Natural killer cell (primary cell): ENCODE measurements around the gene PPP2R2D. TPM values are rescaled to one million over a fixed set of nuclear protein-coding genes. Genes with fewer than 3 reads are reported as not detected.

Experiments
- ATAC-seq, 3 donors: fragments of 150-1000 bp in 2 of 3; fragments of 200-7000 bp in 1 of 3; cut with Tn5 transposase; 1 replicate in 1 of 3; 2 replicates in 2 of 3; pipeline ENCODE4 v1.10.0; 2021; ENCODE audit warnings: mild to moderate bottlenecking in 2 of 3, moderate library complexity in 2 of 3
- DNase-seq, 2 donors: peaks; one replicate each; pipeline versions ENCODE4 v3.0.0 to v3.0.0-alpha.2; 2013 to 2021; ENCODE audit warnings: mixed read lengths in 1 of 2
- H3K27ac ChIP-seq: one replicate; pipeline ENCODE4 v1.5.1; 2013; ENCODE audit warnings: mild to moderate bottlenecking, low read length
- H3K27me3 ChIP-seq: one replicate; pipeline ENCODE4 v1.6.1; 2013; ENCODE audit warnings: low read length; ENCODE audit not compliant: control insufficient read depth, insufficient read depth
- H3K36me3 ChIP-seq: one replicate; pipeline ENCODE4 v1.6.1; 2013; ENCODE audit warnings: low read length; ENCODE audit not compliant: control insufficient read depth, insufficient read depth
- H3K4me1 ChIP-seq: one replicate; pipeline ENCODE4 v1.6.1; 2013; ENCODE audit warnings: low read length; ENCODE audit not compliant: control insufficient read depth, insufficient read depth
- H3K4me3 ChIP-seq: one replicate; pipeline ENCODE4 v1.5.1; 2013; ENCODE audit warnings: low read length
- H3K9me3 ChIP-seq: one replicate; pipeline ENCODE4 v1.6.1; 2013; ENCODE audit warnings: low read length; ENCODE audit not compliant: control insufficient read depth, insufficient read depth
- H3K27ac Mint-ChIP-seq, 2 donors: one replicate each; pipeline ENCODE4 v1.8.0; 2022; ENCODE audit warnings: mild to moderate bottlenecking in 2 of 2, mixed read lengths in 2 of 2, moderate library complexity in 1 of 2
- H3K27me3 Mint-ChIP-seq, 2 donors: one replicate each; pipeline ENCODE4 v1.8.0; 2022; ENCODE audit warnings: low read depth in 2 of 2, mixed read lengths in 2 of 2
- H3K36me3 Mint-ChIP-seq: one replicate; pipeline ENCODE4 v1.8.0; 2022; ENCODE audit warnings: mixed read lengths
- H3K4me1 Mint-ChIP-seq, 2 donors: one replicate each; pipeline ENCODE4 v1.8.0; 2022; ENCODE audit warnings: mixed read lengths in 2 of 2
- H3K4me3 Mint-ChIP-seq: one replicate; pipeline ENCODE4 v1.8.0; 2022; ENCODE audit warnings: mild to moderate bottlenecking, moderate library complexity, mixed read lengths
- H3K9me3 Mint-ChIP-seq, 2 donors: one replicate each; pipeline ENCODE4 v1.8.0; 2022; ENCODE audit warnings: mixed read lengths in 2 of 2
- CTCF ChIP-seq: fragments of 200-600 bp; IDR thresholded peaks from one replicate; pipeline ENCODE4 v1.8.0; 2022; ENCODE audit warnings: antibody characterized with exemption
- WGBS: methylation state at CpG from one replicate; pipeline ENCODE4 v1.1.7; 2013; ENCODE audit warnings: missing lambda C conversion rate; ENCODE audit not compliant: insufficient coverage; 5-methylcytosine and 5-hydroxymethylcytosine counted together
- intact Hi-C: fragments of 100-400 bp; cut with micrococcal nuclease; formaldehyde crosslinking; loops from one replicate; pipeline ENCODE4 v1.14.2; 2022
- total RNA-seq, 4 donors: library from RNA; stranded (reverse); fragments of 120-200 nt in 1 of 4; gene quantifications; one replicate each; pipeline versions ENCODE4 v1.2.3 to v1.2.4, GENCODE V29; 2013 to 2022

Gene PPP2R2D
- total RNA-seq, 3 donors from 2014 or later (not counting 1 experiment from before 2014, with no cell fraction given), result 28.6 to 39.8 (median 35.8) TPM

GRCh38 chr10:131909014-131909808 lies 8.4 kb downstream of the PPP2R2D start:
- intact Hi-C loops, result no loop called here
- Histone ChIP-seq H3K4me3 (no peak overlapping the region), H3K27me3 (no peaks in the 10 kb centered on the region), H3K27ac (no peak overlapping the region), H3K4me1 (peaks cover 21% of the 10 kb centered on the region), H3K9me3 (no peaks in the 10 kb centered on the region), H3K36me3 (peaks cover 13% of the 10 kb centered on the region)
- Mint-ChIP-seq H3K27me3 (no peaks in the 10 kb centered on the region), H3K9me3 (no peaks in the 10 kb centered on the region), H3K4me3 (no peak overlapping the region), H3K36me3 (no peaks in the 10 kb centered on the region), H3K4me1 (peaks cover 51 to 59% of the 10 kb centered on the region in 2 donors), H3K27ac (peak overlapping the region in 1 of 2 donors; percentile 61)
- DNase-seq (no peak), ATAC-seq (no peak)
- no peak for TF ChIP-seq CTCF
- WGBS, result 74% methylated on average over 7 of the region's 8 CpGs

GRCh38 chr10:131909929-131910328 lies 9.1 kb downstream of the PPP2R2D start:
- no peak overlapping the region for H3K27ac ChIP-seq
- Mint-ChIP-seq H3K4me1 (peaks cover 49 to 57% of the 10 kb centered on the region in 2 donors), H3K27ac (no peak overlapping the region), H3K9me3 (no peaks in the 10 kb centered on the region), H3K36me3 (no peaks in the 10 kb centered on the region), H3K4me3 (no peak overlapping the region), H3K27me3 (no peaks in the 10 kb centered on the region)
- intact Hi-C loops, result no loop called here
- H3K9me3 ChIP-seq, result no peaks in the 10 kb centered on the region
- no peak for TF ChIP-seq CTCF
- DNase-seq, result no peak
- H3K36me3 ChIP-seq, result peaks cover 13% of the 10 kb centered on the region
- WGBS, result 95% methylated on average over 10 of the region's 11 CpGs
- no peak for ATAC-seq
- no peak overlapping the region for H3K4me3 ChIP-seq
- H3K27me3 ChIP-seq, result no peaks in the 10 kb centered on the region
- peaks cover 14% of the 10 kb centered on the region for H3K4me1 ChIP-seq

GRCh38 chr10:131910663-131911314 lies 10.0 kb downstream of the PPP2R2D start:
- peaks cover 6% of the 10 kb centered on the region for H3K4me1 ChIP-seq
- ATAC-seq (peak in 1 of 3 donors; percentile 25), DNase-seq (no peak)
- no peak for TF ChIP-seq CTCF
- Mint-ChIP-seq H3K4me1 (peaks cover 40 to 53% of the 10 kb centered on the region in 2 donors), H3K9me3 (no peaks in the 10 kb centered on the region), H3K27ac (no peak overlapping the region), H3K4me3 (no peak overlapping the region), H3K27me3 (no peaks in the 10 kb centered on the region), H3K36me3 (no peaks in the 10 kb centered on the region)
- H3K4me3 ChIP-seq, result no peak overlapping the region
- H3K36me3 ChIP-seq, result peaks cover 12% of the 10 kb centered on the region
- H3K27me3 ChIP-seq, result no peaks in the 10 kb centered on the region
- WGBS, result 91% methylated on average over 15 of the region's 15 CpGs
- H3K27ac ChIP-seq, result no peak overlapping the region
- intact Hi-C loops, result no loop called here
- no peaks in the 10 kb centered on the region for H3K9me3 ChIP-seq
